CD4-positive, alpha-beta memory T cell (primary cell): Measurements from ENCODE around the gene RPGR. TPM values are rescaled to one million over a fixed set of nuclear protein-coding genes. Genes with fewer than 3 reads are reported as not detected.

Experiments
- CTCF ChIA-PET: fragments of 350-600 bp; sonication (Branson Sonifier 250); formaldehyde crosslinking; loops from one replicate; lab custom pipeline; 2021; ENCODE audit warnings: inconsistent platforms; ENCODE audit not compliant: partially characterized antibody; lab: Charles Lee
- POLR2A ChIA-PET: fragments of 350-600 bp; sonication (Branson Sonifier 250); formaldehyde crosslinking; loops from one replicate; lab custom pipeline; 2021; ENCODE audit not compliant: partially characterized antibody; lab: Charles Lee
- DNase-seq, 5 donors: peaks; one replicate each; pipeline versions ENCODE4 v3.0.0 to v3.0.0-alpha.2; 2020 to 2022; ENCODE audit warnings: mixed read lengths in 1 of 5
- H3K27ac ChIP-seq: one replicate; pipeline ENCODE4 v1.7.0; 2013; ENCODE audit warnings: low read depth, low read length
- H3K27me3 ChIP-seq: 2 replicates; pipeline ENCODE4 v1.7.0; 2013; ENCODE audit warnings: mild to moderate bottlenecking, low read length, moderate library complexity; ENCODE audit not compliant: insufficient read depth
- H3K36me3 ChIP-seq: 2 replicates; pipeline ENCODE4 v1.7.0; 2013; ENCODE audit warnings: mild to moderate bottlenecking, low read length, moderate library complexity; ENCODE audit not compliant: insufficient read depth
- H3K4me1 ChIP-seq: 2 replicates; pipeline ENCODE4 v1.7.0; 2013; ENCODE audit warnings: mild to moderate bottlenecking, low read length, moderate library complexity; ENCODE audit not compliant: insufficient read depth
- H3K4me3 ChIP-seq, 2 donors: one replicate each; pipeline ENCODE4 v1.7.0; 2013; ENCODE audit warnings: low read length in 2 of 2, mild to moderate bottlenecking in 1 of 2
- H3K9me3 ChIP-seq, 2 donors: one replicate each; pipeline ENCODE4 v1.7.0; 2013; ENCODE audit warnings: low read length in 2 of 2, control low read depth in 1 of 2; ENCODE audit not compliant: control insufficient read depth in 1 of 2
- H3K27ac Mint-ChIP-seq, 7 donors: one replicate each; pipeline ENCODE4 v1.8.0; 2020 to 2021; ENCODE audit warnings: mixed read lengths in 7 of 7, mild to moderate bottlenecking in 6 of 7, inconsistent platforms in 3 of 7, moderate library complexity in 3 of 7
- H3K27me3 Mint-ChIP-seq, 2 donors: one replicate each; pipeline ENCODE4 v1.8.0; 2020 to 2021; ENCODE audit warnings: mixed read lengths in 2 of 2
- H3K36me3 Mint-ChIP-seq, 2 donors: one replicate each; pipeline ENCODE4 v1.8.0; 2020 to 2021; ENCODE audit warnings: mixed read lengths in 2 of 2, inconsistent platforms in 1 of 2, mild to moderate bottlenecking in 1 of 2
- H3K4me1 Mint-ChIP-seq, 4 donors: one replicate each; pipeline ENCODE4 v1.8.0; 2020 to 2021; ENCODE audit warnings: mixed read lengths in 4 of 4, mild to moderate bottlenecking in 1 of 4
- H3K4me3 Mint-ChIP-seq, 8 donors: one replicate each; pipeline ENCODE4 v1.8.0; 2020 to 2021; ENCODE audit warnings: mixed read lengths in 8 of 8, mild to moderate bottlenecking in 7 of 8, moderate library complexity in 6 of 8, inconsistent platforms in 3 of 8
- H3K9me3 Mint-ChIP-seq, 8 donors: one replicate each; pipeline ENCODE4 v1.8.0; 2020 to 2021; ENCODE audit warnings: mixed read lengths in 8 of 8, mild to moderate bottlenecking in 5 of 8, inconsistent platforms in 3 of 8, moderate library complexity in 1 of 8
- intact Hi-C: fragments of 100-400 bp; cut with micrococcal nuclease; formaldehyde crosslinking; loops from one replicate; pipeline ENCODE4 v1.15.1; 2023
- polyA plus RNA-seq, 2 donors: library from polyadenylated mRNA; unstranded; fragments of 300-500 nt; fragmentation: Illumina TruSeq; gene quantifications; one replicate each; pipeline ENCODE4 v1.2.3, GENCODE V29; 2021
- total RNA-seq, 2 experiments: library from RNA; stranded (reverse); gene quantifications; one replicate each; pipeline ENCODE4 v1.2.3, GENCODE V29; 2021

RPGR gene
- total and polyA plus RNA-seq, 4 experiments from 2014 or later, result 4.6 to 11.7 (median 8.7) TPM

DNA sequence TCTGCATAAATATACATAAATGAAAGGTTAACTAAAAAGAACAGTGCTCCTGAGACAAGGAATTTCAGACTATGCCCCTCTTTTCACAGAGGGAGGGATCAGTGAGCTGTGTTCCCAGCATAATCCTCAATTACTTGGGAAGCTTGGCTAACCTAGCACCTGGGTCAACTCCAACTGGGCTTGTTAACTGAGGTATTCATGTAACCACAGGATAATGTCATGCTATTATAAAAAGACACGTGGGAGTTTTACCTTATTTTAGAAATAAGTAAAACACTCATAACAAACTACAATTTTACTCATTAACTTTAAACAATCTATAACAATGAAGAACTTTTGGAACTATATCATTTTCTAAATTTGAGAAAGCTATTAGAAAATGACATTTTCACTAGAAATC is 48.6 kb downstream of the RPGR start:
- intact Hi-C loops, result no loop called here
- H3K27ac Mint-ChIP-seq, result no peak overlapping the region
- CTCF ChIA-PET, result no interaction called here

DNA sequence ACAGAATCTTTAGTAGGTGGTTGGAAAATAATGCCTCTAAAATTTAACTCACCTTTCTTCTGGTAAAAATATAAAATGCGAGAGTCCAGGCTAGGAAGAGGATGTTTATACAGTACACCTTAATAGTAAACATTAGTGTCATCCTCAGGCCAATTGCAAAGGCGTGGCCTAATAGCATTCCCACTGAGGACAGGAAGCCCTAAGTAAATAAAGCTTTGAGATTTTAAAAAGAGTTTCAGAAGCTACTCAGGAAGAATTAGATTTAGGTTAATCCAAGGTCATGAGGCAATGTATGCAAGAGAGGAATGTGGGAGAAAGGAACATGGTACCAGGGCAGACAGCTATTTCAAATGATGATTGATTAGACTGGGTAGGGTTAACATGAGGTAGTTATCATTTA is 49.5 kb downstream of the RPGR start:
- Mint-ChIP-seq H3K9me3 (peaks cover 0 to 2% (median 0%) of the 10 kb centered on the region in 8 donors), H3K4me3 (no peak overlapping the region), H3K4me1 (no peaks in the 10 kb centered on the region), H3K27ac (no peak overlapping the region), H3K27me3 (no peaks in the 10 kb centered on the region), H3K36me3 (peaks cover 4 to 15% of the 10 kb centered on the region in 2 donors)
- Histone ChIP-seq H3K36me3 (no peaks in the 10 kb centered on the region), H3K4me3 (no peak overlapping the region), H3K9me3 (no peaks in the 10 kb centered on the region), H3K27ac (no peak overlapping the region), H3K4me1 (no peaks in the 10 kb centered on the region), H3K27me3 (no peaks in the 10 kb centered on the region)
- CTCF ChIA-PET, result no interaction called here
- no peak for DNase-seq
- POLR2A ChIA-PET, result no interaction called here
- intact Hi-C loops, result no loop called here

More for the DNA sequence above, 48.6 kb downstream of the RPGR start:
- POLR2A ChIA-PET, result no interaction called here
- peaks cover 4 to 13% of the 10 kb centered on the region in 2 donors for H3K36me3 Mint-ChIP-seq
- Histone ChIP-seq H3K36me3 (no peaks in the 10 kb centered on the region), H3K27ac (no peak overlapping the region), H3K4me1 (no peaks in the 10 kb centered on the region), H3K9me3 (no peaks in the 10 kb centered on the region), H3K27me3 (no peaks in the 10 kb centered on the region), H3K4me3 (no peak overlapping the region)
- H3K27me3 Mint-ChIP-seq, result no peaks in the 10 kb centered on the region
- H3K4me3 Mint-ChIP-seq, result no peak overlapping the region
- H3K4me1 Mint-ChIP-seq, result no peaks in the 10 kb centered on the region
- H3K9me3 Mint-ChIP-seq, result peaks cover 0 to 2% (median 0%) of the 10 kb centered on the region in 8 donors
- no peak for DNase-seq

DNA sequence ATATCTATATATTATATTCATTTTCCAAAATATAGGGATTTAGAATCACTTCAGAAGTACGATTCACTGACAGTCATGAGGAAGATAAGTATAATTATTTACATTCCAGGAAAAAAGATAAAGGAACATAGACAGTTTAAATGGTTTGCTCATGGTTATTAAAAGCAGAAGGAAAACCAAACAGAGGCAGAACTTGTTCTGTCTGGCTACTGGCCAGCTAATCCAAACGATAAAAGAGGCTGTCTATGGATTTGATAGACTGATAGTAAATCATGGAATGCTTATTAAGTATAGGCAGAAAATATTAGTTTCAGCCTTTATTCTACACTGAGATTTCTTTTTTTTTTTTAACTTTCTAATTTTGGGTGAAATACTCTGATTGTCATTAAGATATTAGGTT is 50.2 kb downstream of the RPGR start:
- no peak overlapping the region for H3K4me3 Mint-ChIP-seq

DNA sequence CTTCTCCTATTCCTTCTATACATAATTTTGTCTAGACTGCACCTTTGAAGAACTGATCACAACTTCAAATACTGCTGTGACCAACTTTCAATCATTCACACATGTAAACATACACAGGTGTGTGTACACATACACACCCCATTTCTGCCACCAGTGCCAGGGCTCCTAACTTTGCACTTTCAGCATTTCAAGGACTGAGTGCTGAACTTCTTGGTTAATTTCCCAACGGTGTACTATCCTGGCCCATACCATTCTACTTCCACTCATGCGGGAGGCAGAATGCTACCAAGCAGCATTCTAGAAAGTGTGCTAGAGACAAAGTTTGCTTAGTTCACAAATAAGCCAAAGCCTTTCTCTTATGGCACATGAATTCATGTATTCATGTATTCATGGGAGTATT is 51.2 kb downstream of the RPGR start:
- DNase-seq, result no peak
- Histone ChIP-seq H3K4me1 (no peaks in the 10 kb centered on the region), H3K27ac (no peak overlapping the region), H3K4me3 (no peak overlapping the region), H3K9me3 (no peaks in the 10 kb centered on the region), H3K27me3 (no peaks in the 10 kb centered on the region), H3K36me3 (no peaks in the 10 kb centered on the region)
- Mint-ChIP-seq H3K4me1 (no peaks in the 10 kb centered on the region), H3K27ac (no peak overlapping the region), H3K36me3 (peaks cover 4 to 14% of the 10 kb centered on the region in 2 donors), H3K27me3 (no peaks in the 10 kb centered on the region), H3K9me3 (no peaks in the 10 kb centered on the region), H3K4me3 (no peak overlapping the region)
- CTCF ChIA-PET, result no interaction called here
- POLR2A ChIA-PET, result no interaction called here
- intact Hi-C loops, result no loop called here

More for the DNA sequence above, 50.2 kb downstream of the RPGR start:
- ChIA-PET CTCF (no interaction called here), POLR2A (no interaction called here)
- Mint-ChIP-seq H3K27ac (no peak overlapping the region), H3K36me3 (peaks cover 4 to 12% of the 10 kb centered on the region in 2 donors), H3K9me3 (peaks cover 0 to 2% (median 0%) of the 10 kb centered on the region in 8 donors), H3K27me3 (no peaks in the 10 kb centered on the region), H3K4me1 (no peaks in the 10 kb centered on the region)
- H3K4me3 ChIP-seq, result no peak overlapping the region
- H3K4me1 ChIP-seq, result no peaks in the 10 kb centered on the region
- H3K9me3 ChIP-seq, result no peaks in the 10 kb centered on the region
- H3K27me3 ChIP-seq, result no peaks in the 10 kb centered on the region
- intact Hi-C loops, result no loop called here
- H3K27ac ChIP-seq, result no peak overlapping the region
- DNase-seq, result no peak
- H3K36me3 ChIP-seq, result no peaks in the 10 kb centered on the region

DNA sequence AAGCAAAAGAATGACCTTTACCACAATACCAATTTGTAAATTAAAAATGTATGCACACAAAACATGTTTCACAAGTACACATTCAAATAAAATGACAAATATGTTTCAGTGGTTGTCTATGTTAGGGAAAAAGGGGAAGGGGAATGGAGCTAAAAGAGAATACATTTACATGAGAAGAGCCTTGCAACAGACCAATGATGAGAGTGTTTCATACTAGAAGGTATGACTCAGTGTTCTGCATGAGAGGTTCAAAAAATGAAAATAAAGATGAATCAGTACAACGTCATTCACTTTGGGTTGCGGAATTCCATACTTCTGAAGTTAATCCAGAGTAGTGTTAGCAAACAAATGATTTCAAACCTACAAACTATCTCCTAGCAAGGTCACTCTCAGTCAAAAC is 51.7 kb downstream of the RPGR start:
- H3K27ac Mint-ChIP-seq, result peak overlapping the region in 1 of 7 donors; percentile 7
- no peaks in the 10 kb centered on the region for H3K9me3 ChIP-seq
- no peak overlapping the region for H3K4me3 Mint-ChIP-seq
- H3K9me3 Mint-ChIP-seq, result no peaks in the 10 kb centered on the region
- H3K36me3 ChIP-seq, result no peaks in the 10 kb centered on the region
- intact Hi-C loops, result no loop called here
- H3K27me3 ChIP-seq, result no peaks in the 10 kb centered on the region
- CTCF ChIA-PET, result no interaction called here
- DNase-seq, result no peak
- no peak overlapping the region for H3K4me3 ChIP-seq
- H3K27me3 Mint-ChIP-seq, result no peaks in the 10 kb centered on the region
- POLR2A ChIA-PET, result no interaction called here
- no peaks in the 10 kb centered on the region for H3K4me1 Mint-ChIP-seq
- no peaks in the 10 kb centered on the region for H3K4me1 ChIP-seq
- peaks cover 7 to 16% of the 10 kb centered on the region in 2 donors for H3K36me3 Mint-ChIP-seq
- H3K27ac ChIP-seq, result no peak overlapping the region

DNA sequence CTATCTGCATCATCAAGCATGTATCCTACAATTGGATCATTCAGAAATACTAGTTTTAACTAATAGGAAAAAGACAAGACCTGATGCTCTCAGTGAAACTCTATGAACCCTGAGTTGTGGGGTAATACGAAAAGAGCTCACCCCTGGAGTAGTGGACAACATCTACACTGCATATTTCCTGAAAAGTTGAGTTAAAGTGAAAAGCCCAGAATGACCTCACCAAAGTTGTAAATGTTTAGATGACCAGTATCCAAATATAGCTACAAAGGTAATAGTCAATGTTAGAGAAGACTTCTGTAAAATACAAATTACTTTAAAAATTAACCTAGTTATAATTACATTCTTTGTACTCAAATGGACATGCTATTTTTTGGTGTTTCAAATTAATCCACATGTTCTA is 53.9 kb downstream of the RPGR start:
- Mint-ChIP-seq H3K27me3 (no peaks in the 10 kb centered on the region), H3K36me3 (peaks cover 12 to 21% of the 10 kb centered on the region in 2 donors)
- intact Hi-C loops, result no loop called here

DNA sequence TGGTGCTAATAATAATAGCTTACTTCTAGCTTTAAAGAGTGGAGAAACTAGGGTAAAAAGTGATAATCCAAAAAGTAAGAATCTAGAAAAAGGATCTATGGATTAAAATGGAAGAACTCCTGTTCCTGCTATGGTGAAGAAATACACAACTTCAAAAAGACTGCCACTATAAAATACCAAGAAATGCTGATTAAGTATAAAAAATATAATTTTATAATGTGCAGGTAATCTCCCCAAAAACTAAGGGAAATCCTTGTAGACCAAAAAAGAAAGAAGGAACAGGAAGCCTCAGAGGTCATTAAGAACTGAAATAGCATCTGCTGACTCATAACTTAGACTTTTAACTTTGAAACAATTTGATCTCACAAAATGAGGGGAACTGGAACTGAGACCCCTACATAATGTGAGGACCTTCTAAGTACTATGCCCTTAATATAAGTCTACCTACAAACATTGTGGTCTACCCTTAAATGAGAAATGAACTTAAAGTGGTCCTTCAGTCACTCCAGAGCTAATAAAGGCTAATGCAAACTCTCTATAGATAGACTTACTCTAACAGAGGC is 56.1 kb downstream of the RPGR start:
- no peak overlapping the region for H3K27ac Mint-ChIP-seq
- Histone ChIP-seq H3K9me3 (no peaks in the 10 kb centered on the region), H3K36me3 (no peaks in the 10 kb centered on the region), H3K27ac (no peak overlapping the region), H3K27me3 (no peaks in the 10 kb centered on the region), H3K4me3 (no peak overlapping the region), H3K4me1 (no peaks in the 10 kb centered on the region)
- intact Hi-C loops, result no loop called here
- H3K4me1 Mint-ChIP-seq, result no peaks in the 10 kb centered on the region
- H3K36me3 Mint-ChIP-seq, result peaks cover 12 to 23% of the 10 kb centered on the region in 2 donors
- no peak overlapping the region for H3K4me3 Mint-ChIP-seq
- CTCF ChIA-PET, result no interaction called here
- POLR2A ChIA-PET, result no interaction called here
- H3K27me3 Mint-ChIP-seq, result no peaks in the 10 kb centered on the region
- DNase-seq, result no peak
- no peaks in the 10 kb centered on the region for H3K9me3 Mint-ChIP-seq

More for the DNA sequence above, 53.9 kb downstream of the RPGR start:
- Histone ChIP-seq H3K36me3 (no peaks in the 10 kb centered on the region), H3K9me3 (no peaks in the 10 kb centered on the region), H3K4me1 (no peaks in the 10 kb centered on the region), H3K27me3 (no peaks in the 10 kb centered on the region), H3K4me3 (no peak overlapping the region), H3K27ac (no peak overlapping the region)
- POLR2A ChIA-PET, result no interaction called here
- DNase-seq, result no peak
- H3K4me1 Mint-ChIP-seq, result no peaks in the 10 kb centered on the region
- H3K9me3 Mint-ChIP-seq, result no peaks in the 10 kb centered on the region
- H3K27ac Mint-ChIP-seq, result no peak overlapping the region
- H3K4me3 Mint-ChIP-seq, result no peak overlapping the region
- CTCF ChIA-PET, result no interaction called here
